HepG2 (cell line): ENCODE data around the gene ZNF839.

Experiments used
- CTCF ChIP-seq: sonication (generic); formaldehyde crosslinking; IDR thresholded peaks from 2 replicates; pipeline ENCODE4 v1.5.0; 2020; ENCODE audit warnings: mild to moderate bottlenecking, missing genetic modification reagents, moderate library complexity
- HDAC1 ChIP-seq: sonication (generic); formaldehyde crosslinking; IDR thresholded peaks from 2 replicates; pipeline ENCODE4 v1.5.1; 2020; ENCODE audit warnings: mild to moderate bottlenecking, missing genetic modification reagents
- KAT2B ChIP-seq: fragments of 150-350 bp; IDR thresholded peaks from 2 replicates; pipeline ENCODE4 v1.6.1; 2014; ENCODE audit warnings: low read depth, low read length, borderline replicate concordance
- POLR2A ChIP-seq, 2 experiments: IDR thresholded peaks; 2 replicates each; pipeline ENCODE4 v1.6.1; 2011; ENCODE audit warnings: low read depth in 2 of 2, low read length in 2 of 2, mild to moderate bottlenecking in 1 of 2, moderate library complexity in 1 of 2; ENCODE audit not compliant: insufficient read depth in 1 of 2
- ZNF10 ChIP-seq: sonication (generic); formaldehyde crosslinking; IDR thresholded peaks from 2 replicates; pipeline ENCODE4 v1.4.0; 2020; ENCODE audit warnings: mild to moderate bottlenecking, low read depth, missing genetic modification reagents, borderline replicate concordance
- ZNF44 ChIP-seq: sonication (generic); formaldehyde crosslinking; IDR thresholded peaks from 2 replicates; pipeline ENCODE4 v1.5.1; 2020; ENCODE audit warnings: mild to moderate bottlenecking, missing genetic modification reagents
- ZNF768 ChIP-seq: sonication (generic); formaldehyde crosslinking; IDR thresholded peaks from 2 replicates; pipeline ENCODE4 v1.4.0; 2020; ENCODE audit warnings: missing genetic modification reagents
- ZZZ3 ChIP-seq: sonication (generic); formaldehyde crosslinking; IDR thresholded peaks from 2 replicates; pipeline ENCODE4 v1.4.0; 2020; ENCODE audit warnings: missing genetic modification reagents, mild to moderate bottlenecking, borderline replicate concordance

- TF ChIP-seq CTCF (CRISPR knock-in tag) (no peak), ZNF44 (no peak), POLR2A (IDR thresholded peaks at IDR 0.05; ENCODE audit: insufficient read depth in 1 of 2, low read depth in 2 of 2, low read length in 2 of 2) (no peak), ZNF10 (CRISPR knock-in tag) (no peak), HDAC1 (CRISPR knock-in tag) (no peak), ZNF768 (CRISPR knock-in tag) (no peak), ZZZ3 (CRISPR knock-in tag) (no peak), KAT2B (no peak)
Measured at GRCh38 chr14:102375119-102375518, 55.6 kb downstream of the ZNF839 start.
